H1 (cell line): ENCODE results near the gene HSPA1B. TPM values are rescaled to one million over a fixed set of nuclear protein-coding genes. Genes with fewer than 3 reads are reported as not detected.

Experiments used
- CTCF ChIA-PET: fragments of 300-600 bp; sonication (Branson Sonifier 250); formaldehyde crosslinking; loops from one replicate; lab custom pipeline; 2021; ENCODE audit not compliant: partially characterized antibody; lab: Charles Lee
- POLR2A ChIA-PET: fragments of 300-600 bp; sonication (Branson Sonifier 250); formaldehyde crosslinking; loops from one replicate; lab custom pipeline; 2021; ENCODE audit warnings: inconsistent platforms; ENCODE audit not compliant: partially characterized antibody; lab: Charles Lee
- DNase-seq, 2 experiments: peaks; one replicate each; pipeline versions ENCODE4 v3.0.0 to v3.0.0-alpha.2; 2010 to 2022; ENCODE audit warnings: low spot score in 2 of 2, low read depth in 1 of 2, mixed read lengths in 1 of 2
- FAIRE-seq: peaks from 2 replicates; lab custom pipeline; 2011; peaks lifted over from hg19 to GRCh38; lab: Jason Lieb, UNC
- H2AFZ ChIP-seq: 2 replicates; pipeline ENCODE4 v1.8.1; 2012; ENCODE audit warnings: low read length, inconsistent platforms
- H2AK5ac ChIP-seq: 2 replicates; pipeline ENCODE4 v1.6.1; 2013; ENCODE audit warnings: low read depth, low read length
- H2BK120ac ChIP-seq: replicated peaks from 2 replicates; pipeline ENCODE3; 2013; ENCODE audit warnings: low read depth, low read length, inconsistent platforms
- H2BK12ac ChIP-seq: 2 replicates; pipeline ENCODE4 v1.6.1; 2013; ENCODE audit warnings: low read depth, low read length
- H2BK15ac ChIP-seq: 2 replicates; pipeline ENCODE4 v1.6.1; 2013; ENCODE audit warnings: low read length
- H2BK20ac ChIP-seq: 2 replicates; pipeline ENCODE4 v1.6.1; 2013; ENCODE audit warnings: low read length
- H2BK5ac ChIP-seq: 2 replicates; pipeline ENCODE4 v1.6.1; 2013; ENCODE audit warnings: low read depth, low read length
- H3K14ac ChIP-seq: 2 replicates; pipeline ENCODE4 v1.6.1; 2013; ENCODE audit warnings: inconsistent platforms; ENCODE audit not compliant: insufficient read length
- H3K18ac ChIP-seq: 2 replicates; pipeline ENCODE4 v1.6.1; 2013; ENCODE audit warnings: low read length; ENCODE audit errors: extremely low read depth
- H3K23ac ChIP-seq: 2 replicates; pipeline ENCODE4 v1.6.1; 2013; ENCODE audit warnings: inconsistent platforms; ENCODE audit not compliant: insufficient read length
- H3K23me2 ChIP-seq: 2 replicates; pipeline ENCODE4 v1.6.1; 2013; ENCODE audit warnings: low read depth, low read length
- H3K27ac ChIP-seq: 2 replicates; pipeline ENCODE4 v1.6.1; 2011; ENCODE audit warnings: low read depth, low read length, inconsistent platforms
- H3K27me3 ChIP-seq, 4 experiments: replicated peaks in 1 of 4; 1 replicate in 1 of 4; 2 replicates in 3 of 4; pipeline versions ENCODE4 v1.6.1 to v1.8.1; 2011 to 2013; ENCODE audit warnings: low read length in 3 of 4, mild to moderate bottlenecking in 3 of 4, inconsistent platforms in 2 of 4, mixed read lengths in 2 of 4, moderate library complexity in 1 of 4; ENCODE audit not compliant: control insufficient read depth in 3 of 4, insufficient read depth in 3 of 4; ENCODE audit errors: extremely low read depth in 1 of 4
- H3K36me3 ChIP-seq, 4 experiments: 2 replicates each; pipeline versions ENCODE4 v1.6.1 to v1.8.1; 2011 to 2013; ENCODE audit warnings: mild to moderate bottlenecking in 4 of 4, low read length in 3 of 4, moderate library complexity in 2 of 4, control low read depth in 1 of 4, inconsistent platforms in 1 of 4; ENCODE audit not compliant: insufficient read depth in 4 of 4, control insufficient read depth in 2 of 4
- H3K4ac ChIP-seq: replicated peaks from 2 replicates; pipeline ENCODE3; 2013; ENCODE audit warnings: low read length, low read depth, mixed read lengths, inconsistent platforms; ENCODE audit not compliant: insufficient read length
- H3K4me1 ChIP-seq, 4 experiments: replicated peaks in 1 of 4; 1 replicate in 1 of 4; 2 replicates in 3 of 4; pipeline versions ENCODE4 v1.6.1 to v1.8.1; 2011 to 2013; ENCODE audit warnings: low read length in 3 of 4, inconsistent platforms in 2 of 4, mixed read lengths in 1 of 4; ENCODE audit not compliant: insufficient read depth in 4 of 4, control insufficient read depth in 3 of 4
- H3K4me2 ChIP-seq, 2 experiments: 2 replicates each; pipeline versions ENCODE4 v1.6.1 to v1.8.1; 2011 to 2013; ENCODE audit warnings: low read depth in 2 of 2, low read length in 2 of 2, control low read depth in 1 of 2, inconsistent platforms in 1 of 2, mild to moderate bottlenecking in 1 of 2; ENCODE audit not compliant: insufficient read depth in 1 of 2
- H3K4me3 ChIP-seq, 4 experiments: fragments of 200-600, 300-600 bp in 1 of 4; sonication (generic), shearing (Covaris generic), sonication (Bioruptor Twin) in 1 of 4; 2 replicates each; pipeline versions ENCODE4 v1.5.1 to v1.8.1; 2011 to 2016; ENCODE audit warnings: low read length in 4 of 4, low read depth in 3 of 4, control low read depth in 2 of 4, inconsistent platforms in 2 of 4, mild to moderate bottlenecking in 2 of 4, mixed read lengths in 1 of 4, moderate library complexity in 1 of 4; ENCODE audit not compliant: insufficient read depth in 2 of 4; ENCODE audit errors: extremely low read depth in 1 of 4
- H3K56ac ChIP-seq: replicated peaks from 2 replicates; pipeline ENCODE3; 2013; ENCODE audit warnings: low read depth, mild to moderate bottlenecking, mixed read lengths, low read length, inconsistent platforms; ENCODE audit not compliant: insufficient read length
- H3K79me1 ChIP-seq: 2 replicates; pipeline ENCODE4 v1.6.1; 2013; ENCODE audit warnings: low read depth, low read length, control low read depth
- H3K79me2 ChIP-seq, 2 experiments: 2 replicates each; pipeline versions ENCODE4 v1.6.1 to v1.8.1; 2012 to 2013; ENCODE audit warnings: low read length in 2 of 2, mild to moderate bottlenecking in 2 of 2, inconsistent platforms in 1 of 2; ENCODE audit not compliant: insufficient read depth in 2 of 2, control insufficient read depth in 1 of 2
- H3K9ac ChIP-seq, 4 experiments: replicated peaks in 1 of 4; 1 replicate in 1 of 4; 2 replicates in 3 of 4; pipeline versions ENCODE4 v1.6.1 to v1.8.1; 2011 to 2013; ENCODE audit warnings: low read depth in 3 of 4, low read length in 3 of 4, control low read depth in 2 of 4, mild to moderate bottlenecking in 2 of 4, moderate library complexity in 2 of 4, inconsistent platforms in 1 of 4; ENCODE audit errors: extremely low read depth in 1 of 4
- H3K9me3 ChIP-seq, 2 experiments: 2 replicates each; pipeline versions ENCODE4 v1.6.1 to v1.8.1; 2012 to 2013; ENCODE audit warnings: mild to moderate bottlenecking in 2 of 2, moderate library complexity in 2 of 2, control low read depth in 1 of 2, inconsistent platforms in 1 of 2, low read depth in 1 of 2, low read length in 1 of 2, mixed read lengths in 1 of 2; ENCODE audit not compliant: insufficient read depth in 2 of 2
- H4K20me1 ChIP-seq, 2 experiments: replicated peaks in 1 of 2; 2 replicates each; pipeline versions ENCODE3 to v1.8.1; 2011 to 2013; ENCODE audit warnings: inconsistent platforms in 2 of 2, low read length in 2 of 2, mild to moderate bottlenecking in 1 of 2; ENCODE audit not compliant: insufficient read depth in 2 of 2, control insufficient read depth in 1 of 2
- H4K5ac ChIP-seq: 2 replicates; pipeline ENCODE4 v1.6.1; 2013; ENCODE audit warnings: low read length, low read depth, mixed read lengths, inconsistent platforms; ENCODE audit not compliant: insufficient read length
- H4K8ac ChIP-seq: 2 replicates; pipeline ENCODE4 v1.8.0; 2013; ENCODE audit warnings: mild to moderate bottlenecking, moderate library complexity, low read length, inconsistent platforms; ENCODE audit not compliant: insufficient read depth; ENCODE audit errors: extremely low read depth
- H4K91ac ChIP-seq: replicated peaks from 2 replicates; pipeline ENCODE3; 2013; ENCODE audit warnings: low read length, mixed read lengths, inconsistent platforms; ENCODE audit not compliant: insufficient read length
- EGR1 ChIP-seq: IDR thresholded peaks from 2 replicates; pipeline ENCODE4 v1.6.1; 2011; ENCODE audit warnings: low read depth, low read length, borderline replicate concordance
- EZH2 ChIP-seq: fragments of 200-600 bp; sonication (generic); IDR thresholded peaks from 2 replicates; pipeline ENCODE4 v1.7.1; 2012; ENCODE audit warnings: low read depth, mild to moderate bottlenecking, moderate library complexity, low read length, inconsistent platforms; ENCODE audit not compliant: severe bottlenecking
- NANOG ChIP-seq: IDR thresholded peaks from 2 replicates; pipeline ENCODE4 v1.6.1; 2011; ENCODE audit warnings: low read length, low read depth, mild to moderate bottlenecking, inconsistent platforms; ENCODE audit not compliant: insufficient read depth, poor library complexity, severe bottlenecking
- PHF8 ChIP-seq: fragments of 200-600 bp; sonication (generic); conservative IDR thresholded peaks from 2 replicates; pipeline ENCODE4 v1.7.1; 2012; ENCODE audit warnings: low read depth, mild to moderate bottlenecking, inconsistent platforms, low read length, moderate library complexity
- RNF2 ChIP-seq: fragments of 200-900, 300-1000 bp; sonication (generic); IDR thresholded peaks from 2 replicates; pipeline ENCODE4 v1.7.1; 2016; ENCODE audit warnings: borderline replicate concordance, low read depth, mild to moderate bottlenecking, antibody characterized with exemption, low read length; ENCODE audit not compliant: poor library complexity, severe bottlenecking; ENCODE audit errors: missing control alignments
- SRF ChIP-seq: IDR thresholded peaks from 2 replicates; pipeline ENCODE4 v1.6.1; 2011; ENCODE audit warnings: mild to moderate bottlenecking, low read depth, low read length, moderate library complexity
- TBP ChIP-seq: IDR thresholded peaks from 2 replicates; pipeline ENCODE4 v1.6.1; 2011; ENCODE audit warnings: low read depth, low read length, improper control_type of control experiment
- YY1 ChIP-seq: IDR thresholded peaks from 2 replicates; pipeline ENCODE4 v1.6.1; 2011; ENCODE audit warnings: low read depth, mild to moderate bottlenecking, low read length
- WGBS, 2 experiments: shearing (Covaris generic) in 1 of 2; methylation state at CpG; one replicate each; pipeline versions ENCODE4 v1.1.6 to v1.1.7; 2013 to 2015; ENCODE audit warnings: low lambda C conversion rate in 2 of 2, mixed read lengths in 2 of 2, inconsistent platforms in 1 of 2, low coverage in 1 of 2, missing lambda C conversion rate in 1 of 2; ENCODE audit not compliant: insufficient replicate concordance in 2 of 2, insufficient coverage in 1 of 2, insufficient read length in 1 of 2; ENCODE audit errors: extremely low coverage in 1 of 2, missing lambda C conversion rate in 1 of 2; 5-methylcytosine and 5-hydroxymethylcytosine counted together
- polyA plus RNA-seq, 7 experiments: library from polyadenylated mRNA; depleted of rRNA in 3 of 7; stranded (reverse) in 5 of 7; unstranded in 2 of 7; fragments of >200 nt in 5 of 7; fragments of 200-250 nt in 2 of 7; gene quantifications; 1 replicate in 5 of 7; 2 replicates in 1 of 7; 4 replicates in 1 of 7; pipeline versions ENCODE4 v1.2.1 to v1.2.3, GENCODE V29; 2011 to 2013; ENCODE audit warnings: missing spikeins in 2 of 7, mixed read lengths in 2 of 7
- total RNA-seq: library from RNA; stranded (reverse); fragmentation: NEBNext Ultra II Directional; extraction: Animal tissue kit (Norgen Biotek cat#: 25700); gene quantifications from 2 replicates; pipeline ENCODE4 v1.2.1, GENCODE V29; 2021
- TF ChIP-seq, protein P1 (sequence below): IDR thresholded peaks from 2 replicates; pipeline ENCODE4 v1.6.1; 2011; ENCODE audit warnings: low read length, improper control_type of control experiment
- TF ChIP-seq, protein P2 (sequence below): IDR thresholded peaks from 2 replicates; pipeline ENCODE4 v1.6.1; 2011; ENCODE audit warnings: low read depth, mild to moderate bottlenecking, low read length; ENCODE audit not compliant: insufficient read depth

The HSPA1B gene
- total and polyA plus RNA-seq, 2 of the 8 experiments (the other 6 are each of a cell fraction or from before 2014, with no cell fraction given) = 36.6 to 76.6 TPM

DNA sequence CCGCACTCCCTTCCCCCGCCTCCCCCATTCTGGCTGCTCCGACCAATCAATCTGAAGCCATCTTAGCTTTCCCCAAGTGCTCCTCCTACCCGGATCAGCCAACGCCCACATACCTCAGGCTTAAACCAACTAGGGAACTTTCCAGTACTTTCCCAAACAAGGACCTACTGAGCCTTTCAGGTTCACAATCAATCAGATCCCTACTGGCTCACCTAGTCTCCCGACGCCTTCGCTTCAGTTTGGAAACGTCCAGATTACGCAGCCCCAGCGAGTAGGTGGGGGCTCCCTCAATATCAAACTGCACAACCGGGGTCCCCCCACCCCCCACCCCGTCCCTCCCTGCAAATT lies 12.9 kb upstream of the HSPA1B start:
- peak; percentile 81 to 89 for DNase-seq
- Histone ChIP-seq H2AK5ac (no peak overlapping the region), H3K9me3 (no peaks in the 10 kb centered on the region), H3K56ac (no peak overlapping the region), H2BK12ac (no peak overlapping the region), H3K4ac (no peak overlapping the region), H4K91ac (no peak overlapping the region), H2AFZ (no peak overlapping the region), H2BK5ac (peak overlapping the region; percentile 55; the same call in 1 of the 2 replicates), H3K79me2 (peaks cover 0 to 5% of the 10 kb centered on the region in 2 experiments; a peak in 1 of 4 replicates), H3K18ac (no peak overlapping the region; the same call in 1 of the 2 replicates), H3K23me2 (peaks cover 8% of the 10 kb centered on the region), H2BK20ac (no peak overlapping the region), H3K9ac (peak overlapping the region in 2 of 4 experiments; percentile 45 to 52; a peak in 2 of 7 replicates), H3K4me3 (peak overlapping the region; percentile 29 to 67 (median 48)), H3K27me3 (no peaks in the 10 kb centered on the region), H3K23ac (no peak overlapping the region), H3K36me3 (no peaks in the 10 kb centered on the region), H3K14ac (no peak overlapping the region), H3K79me1 (peaks cover 2% of the 10 kb centered on the region; the same call in 1 of the 2 replicates), H4K5ac (no peak overlapping the region), H2BK15ac (no peak overlapping the region), H3K4me2 (peak overlapping the region; percentile 71 to 95), H4K20me1 (no peaks in the 10 kb centered on the region), H4K8ac (0 out of 2 replicates have a peak overlapping the region, but pooled peaks have one; percentile 42), H2BK120ac (no peak overlapping the region), H3K4me1 (peaks cover 0 to 5% (median 3%) of the 10 kb centered on the region in 4 experiments; a peak in 5 of 7 replicates), H3K27ac (peak overlapping the region; percentile 37; the same call in 1 of the 2 replicates)
- ChIA-PET CTCF (interaction anchor here (1.0 to 3.6 kb wide), 3 partner anchors 9 to 17 kb away, joined by 3 to 28 read pairs (median 6); partner anchors contain the start of gene VARS1), POLR2A (interaction anchor here (0.6 to 6.3 kb wide), 26 partner anchors 9 to 274 kb away, joined by 3 to 119 read pairs (median 4); partner anchors contain the start of genes BAG6, C6orf47, DDAH2 and DDX39B)
- WGBS, 2 experiments = 0% methylated on average over 9 of the region's 13 CpGs; no CpG with 5 or more reads in 1 of the 2 experiments
- FAIRE-seq = no peak
- TF ChIP-seq EGR1 (peak; percentile 49; the same call in 1 of the 2 replicates), SRF (peak; percentile 77), RNF2 (no peak), PHF8 (peak; percentile 22), NANOG (peak; percentile 29), TBP (peak; percentile 58), EZH2 (no peak), YY1 (0 out of 2 replicates have a peak, but pooled peaks have one; percentile 54)
- TF ChIP-seq, protein P1, sequence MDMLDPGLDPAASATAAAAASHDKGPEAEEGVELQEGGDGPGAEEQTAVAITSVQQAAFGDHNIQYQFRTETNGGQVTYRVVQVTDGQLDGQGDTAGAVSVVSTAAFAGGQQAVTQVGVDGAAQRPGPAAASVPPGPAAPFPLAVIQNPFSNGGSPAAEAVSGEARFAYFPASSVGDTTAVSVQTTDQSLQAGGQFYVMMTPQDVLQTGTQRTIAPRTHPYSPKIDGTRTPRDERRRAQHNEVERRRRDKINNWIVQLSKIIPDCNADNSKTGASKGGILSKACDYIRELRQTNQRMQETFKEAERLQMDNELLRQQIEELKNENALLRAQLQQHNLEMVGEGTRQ = no peak
- TF ChIP-seq, protein P2, sequence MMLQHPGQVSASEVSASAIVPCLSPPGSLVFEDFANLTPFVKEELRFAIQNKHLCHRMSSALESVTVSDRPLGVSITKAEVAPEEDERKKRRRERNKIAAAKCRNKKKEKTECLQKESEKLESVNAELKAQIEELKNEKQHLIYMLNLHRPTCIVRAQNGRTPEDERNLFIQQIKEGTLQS = no peak
